Activated CD8-positive, alpha-beta T cell treated with anti-CD3 and anti-CD28 coated beads for 36 hours (primary cell): ENCODE results near the gene STAU1. TPM values are rescaled to one million over a fixed set of nuclear protein-coding genes. Genes with fewer than 3 reads are reported as not detected.

Source experiments
- ATAC-seq: fragments of 200-7000 bp; cut with Tn5 transposase; one replicate; pipeline ENCODE4 v1.10.0; 2021; ENCODE audit warnings: mild to moderate bottlenecking, moderate library complexity
- CTCF ChIA-PET: fragments of 350-600 bp; sonication (Branson Sonifier 250); formaldehyde crosslinking; loops from one replicate; lab custom pipeline; 2021; ENCODE audit warnings: antibody characterized with exemption; lab: Charles Lee
- POLR2A ChIA-PET: fragments of 350-600 bp; sonication (Branson Sonifier 250); formaldehyde crosslinking; loops from one replicate; lab custom pipeline; 2021; ENCODE audit warnings: antibody characterized with exemption; lab: Charles Lee
- DNase-seq: peaks from one replicate; pipeline ENCODE4 v3.0.0-alpha.2; 2020
- H3K27ac Mint-ChIP-seq: one replicate; pipeline ENCODE4 v1.8.0; 2021; ENCODE audit warnings: mild to moderate bottlenecking, mixed read lengths
- H3K27me3 Mint-ChIP-seq: one replicate; pipeline ENCODE4 v1.8.0; 2021; ENCODE audit warnings: mixed read lengths
- H3K36me3 Mint-ChIP-seq: one replicate; pipeline ENCODE4 v1.8.0; 2021; ENCODE audit warnings: low read depth, mixed read lengths
- H3K4me1 Mint-ChIP-seq: one replicate; pipeline ENCODE4 v1.8.0; 2021; ENCODE audit warnings: low read depth, mixed read lengths
- H3K4me3 Mint-ChIP-seq: one replicate; pipeline ENCODE4 v1.8.0; 2021; ENCODE audit warnings: mild to moderate bottlenecking, moderate library complexity, mixed read lengths
- H3K9me3 Mint-ChIP-seq: one replicate; pipeline ENCODE4 v1.8.0; 2021; ENCODE audit warnings: mixed read lengths
- intact Hi-C: fragments of 100-400 bp; cut with micrococcal nuclease; formaldehyde crosslinking; loops from one replicate; pipeline ENCODE4 v1.10.0; 2022
- total RNA-seq, 2 experiments: library from RNA; stranded (reverse); gene quantifications; one replicate each; pipeline ENCODE4 v1.2.3, GENCODE V29; 2021
- TF ChIP-seq, protein P1 (sequence below): fragments of 200-600 bp; IDR thresholded peaks from one replicate; pipeline ENCODE4 v1.8.0; 2022; ENCODE audit warnings: antibody characterized with exemption, mild to moderate bottlenecking

The STAU1 gene
- total RNA-seq, result 10 to 100 TPM; 57.7 to 60.1 TPM

GRCh38 chr20:49187851-49188641, at the start of gene STAU1:
STAU1 (minus strand) TSS chr20:49188334; CDS start chr20:49166201, 22,133 bp downstream.
- peak; percentile 92 for ATAC-seq
- peaks cover 32% of the 10 kb centered on the region for H3K4me1 Mint-ChIP-seq
- intact Hi-C loops, result no loop called here
- no peaks in the 10 kb centered on the region for H3K27me3 Mint-ChIP-seq
- peaks cover 16% of the 10 kb centered on the region for H3K36me3 Mint-ChIP-seq
- peak within 1 kb of the TSS; percentile 95 for H3K27ac Mint-ChIP-seq
- POLR2A ChIA-PET, result interaction anchor here (0.7 to 2.0 kb wide), 14 partner anchors 9 to 142 kb away, joined by 3 to 13 read pairs (median 4); partner anchors contain the start of gene CSE1L
- peak within 1 kb of the TSS; percentile 89 for H3K4me3 Mint-ChIP-seq
- peak; percentile 94 for DNase-seq
- TF ChIP-seq, protein P1, sequence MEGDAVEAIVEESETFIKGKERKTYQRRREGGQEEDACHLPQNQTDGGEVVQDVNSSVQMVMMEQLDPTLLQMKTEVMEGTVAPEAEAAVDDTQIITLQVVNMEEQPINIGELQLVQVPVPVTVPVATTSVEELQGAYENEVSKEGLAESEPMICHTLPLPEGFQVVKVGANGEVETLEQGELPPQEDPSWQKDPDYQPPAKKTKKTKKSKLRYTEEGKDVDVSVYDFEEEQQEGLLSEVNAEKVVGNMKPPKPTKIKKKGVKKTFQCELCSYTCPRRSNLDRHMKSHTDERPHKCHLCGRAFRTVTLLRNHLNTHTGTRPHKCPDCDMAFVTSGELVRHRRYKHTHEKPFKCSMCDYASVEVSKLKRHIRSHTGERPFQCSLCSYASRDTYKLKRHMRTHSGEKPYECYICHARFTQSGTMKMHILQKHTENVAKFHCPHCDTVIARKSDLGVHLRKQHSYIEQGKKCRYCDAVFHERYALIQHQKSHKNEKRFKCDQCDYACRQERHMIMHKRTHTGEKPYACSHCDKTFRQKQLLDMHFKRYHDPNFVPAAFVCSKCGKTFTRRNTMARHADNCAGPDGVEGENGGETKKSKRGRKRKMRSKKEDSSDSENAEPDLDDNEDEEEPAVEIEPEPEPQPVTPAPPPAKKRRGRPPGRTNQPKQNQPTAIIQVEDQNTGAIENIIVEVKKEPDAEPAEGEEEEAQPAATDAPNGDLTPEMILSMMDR, result no peak
- CTCF ChIA-PET, result interaction anchor here (1.0 to 5.6 kb wide), 4 partner anchors 8 to 29 kb away, joined by 3 to 36 read pairs (median 4); no protein-coding TSS in a partner anchor
- H3K9me3 Mint-ChIP-seq, result no peaks in the 10 kb centered on the region

DNA sequence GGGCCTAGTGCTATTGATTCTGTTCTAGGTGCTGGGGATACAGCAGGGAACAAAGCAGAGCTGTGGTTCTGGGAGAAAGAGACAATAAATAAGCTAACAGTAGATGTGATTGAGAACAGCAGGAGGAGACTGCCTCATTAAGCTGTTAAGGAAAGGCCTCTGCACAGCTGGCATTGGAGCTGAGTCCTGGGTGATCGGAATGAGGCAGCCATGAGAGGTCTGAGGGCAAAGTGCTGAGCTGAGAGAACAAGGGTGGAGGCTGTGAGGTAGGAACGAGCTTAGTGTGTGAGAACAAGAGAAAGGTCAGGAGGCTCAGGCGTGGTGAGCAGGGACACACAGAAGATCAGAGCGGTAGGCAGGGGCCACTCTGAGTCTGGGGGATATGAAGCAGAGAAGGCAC, 49.4 kb upstream of the STAU1 start:
- ChIA-PET CTCF (interaction anchor here (1.6 to 3.0 kb wide), 3 partner anchors 9 to 105 kb away, joined by 4 to 18 read pairs (median 12); no protein-coding TSS in a partner anchor), POLR2A (interaction anchor here (0.6 to 2.0 kb wide), 6 partner anchors 16 to 188 kb away, joined by 3 to 9 read pairs (median 4); no protein-coding TSS in a partner anchor)
- Mint-ChIP-seq H3K36me3 (peaks cover 49% of the 10 kb centered on the region), H3K4me1 (no peaks in the 10 kb centered on the region), H3K4me3 (no peak overlapping the region), H3K27ac (no peak overlapping the region), H3K27me3 (no peaks in the 10 kb centered on the region), H3K9me3 (no peaks in the 10 kb centered on the region)
- TF ChIP-seq, protein P1, result no peak
- ATAC-seq (no peak), DNase-seq (no peak)
- intact Hi-C loops, result no loop called here

GRCh38 chr20:49236301-49236700, 48.2 kb upstream of the STAU1 start:
- H3K27me3 Mint-ChIP-seq, result no peaks in the 10 kb centered on the region
- no peaks in the 10 kb centered on the region for H3K9me3 Mint-ChIP-seq
- intact Hi-C loops, result no loop called here
- DNase-seq (no peak), ATAC-seq (no peak)
- no peak overlapping the region for H3K27ac Mint-ChIP-seq
- no peaks in the 10 kb centered on the region for H3K4me1 Mint-ChIP-seq
- TF ChIP-seq, protein P1, result no peak
- ChIA-PET CTCF (interaction anchor here (2.5 to 3.0 kb wide), 2 partner anchors 10 to 19 kb away, joined by 12 to 18 read pairs; no protein-coding TSS in a partner anchor), POLR2A (interaction anchor here (0.9 to 2.0 kb wide), 4 partner anchors 13 to 187 kb away, joined by 3 to 6 read pairs (median 4); no protein-coding TSS in a partner anchor)
- no peak overlapping the region for H3K4me3 Mint-ChIP-seq
- H3K36me3 Mint-ChIP-seq, result peaks cover 43% of the 10 kb centered on the region

DNA sequence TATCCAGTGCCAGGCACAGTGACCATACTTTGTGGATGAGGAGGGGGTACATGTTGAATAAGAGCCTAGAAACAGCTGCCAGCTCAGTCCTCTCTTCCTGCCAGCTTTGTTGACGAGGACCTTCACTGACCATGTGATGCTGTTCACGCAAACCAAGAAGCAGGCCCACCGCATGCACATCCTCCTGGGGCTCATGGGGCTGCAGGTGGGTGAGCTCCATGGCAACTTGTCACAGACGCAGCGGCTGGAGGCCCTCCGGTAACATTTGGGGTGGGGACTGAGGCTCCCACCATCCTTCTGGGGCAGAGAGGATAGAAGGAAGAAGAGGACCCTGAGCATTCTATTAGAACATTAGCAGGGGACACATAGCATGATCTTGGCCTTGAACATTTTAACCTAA, 46.7 kb upstream of the STAU1 start:
- POLR2A ChIA-PET, result interaction anchor here (0.6 to 2.5 kb wide), 5 partner anchors 10 to 265 kb away, joined by 3 to 12 read pairs (median 3); partner anchors contain the start of gene CSE1L

More for the DNA sequence above, 46.7 kb upstream of the STAU1 start:
- Mint-ChIP-seq H3K27ac (peak overlapping the region; percentile 6), H3K36me3 (peaks cover 52% of the 10 kb centered on the region), H3K9me3 (no peaks in the 10 kb centered on the region), H3K27me3 (no peaks in the 10 kb centered on the region), H3K4me3 (no peak overlapping the region), H3K4me1 (peaks cover 10% of the 10 kb centered on the region)
- CTCF ChIA-PET, result interaction anchor here (1.3 to 2.8 kb wide), 2 partner anchors 18 to 102 kb away, joined by 4 to 10 read pairs; no protein-coding TSS in a partner anchor
- ATAC-seq (no peak), DNase-seq (no peak)
- intact Hi-C loops, result no loop called here
- TF ChIP-seq, protein P1, result no peak
